Activated CD4-positive, alpha-beta T cell treated with anti-CD3 and anti-CD28 coated beads, Interleukin-2, amount 10 ng/mL, durations not matched to agents 24 days and 14 days (primary cell): ENCODE results near the gene SND1. TPM values are rescaled to one million over a fixed set of nuclear protein-coding genes. Genes with fewer than 3 reads are reported as not detected.
A peak's percentile ranks its signal among the peaks of the same experiment; 100 is the strongest.

Source experiments
- DNase-seq: peaks from one replicate; pipeline ENCODE4 v3.0.0; 2022
- H3K27ac Mint-ChIP-seq: one replicate; pipeline ENCODE4 v1.8.0; 2022; ENCODE audit warnings: mild to moderate bottlenecking, mixed read lengths
- H3K27me3 Mint-ChIP-seq: one replicate; pipeline ENCODE4 v1.8.0; 2022; ENCODE audit warnings: mixed read lengths
- H3K36me3 Mint-ChIP-seq: one replicate; pipeline ENCODE4 v1.8.0; 2022; ENCODE audit warnings: low read depth, mild to moderate bottlenecking, mixed read lengths
- H3K4me1 Mint-ChIP-seq: one replicate; pipeline ENCODE4 v1.8.0; 2021; ENCODE audit warnings: mixed read lengths
- H3K4me3 Mint-ChIP-seq: one replicate; pipeline ENCODE4 v1.8.0; 2022; ENCODE audit warnings: mild to moderate bottlenecking, moderate library complexity, mixed read lengths
- H3K9me3 Mint-ChIP-seq: one replicate; pipeline ENCODE4 v1.8.0; 2021; ENCODE audit warnings: mixed read lengths
- intact Hi-C: fragments of 100-400 bp; cut with micrococcal nuclease; formaldehyde crosslinking; loops from one replicate; pipeline ENCODE4 v1.15.1; 2023
- total RNA-seq: library from RNA; stranded (reverse); gene quantifications from 2 replicates; pipeline ENCODE4 v1.2.3, GENCODE V29; 2022

The SND1 gene
- total RNA-seq, 1 donor from 2014 or later = 295 TPM

- H3K4me3 Mint-ChIP-seq = no peak overlapping the region
- no peak for DNase-seq
- H3K27ac Mint-ChIP-seq = no peak overlapping the region
- intact Hi-C loops = loop anchor here (5.0 kb wide), 1 partner anchor 127 kb away; no protein-coding TSS in a partner anchor
- peaks cover 53% of the 10 kb centered on the region for H3K36me3 Mint-ChIP-seq
- H3K4me1 Mint-ChIP-seq = peaks cover 22% of the 10 kb centered on the region
- H3K9me3 Mint-ChIP-seq = peaks cover 16% of the 10 kb centered on the region
- no peaks in the 10 kb centered on the region for H3K27me3 Mint-ChIP-seq
Measured at GRCh38 chr7:127979728-127980126, 327.7 kb downstream of the SND1 start.

- no peaks in the 10 kb centered on the region for H3K27me3 Mint-ChIP-seq
- no peak for DNase-seq
- peaks cover 49% of the 10 kb centered on the region for H3K36me3 Mint-ChIP-seq
- H3K9me3 Mint-ChIP-seq = peaks cover 16% of the 10 kb centered on the region
- peaks cover 24% of the 10 kb centered on the region for H3K4me1 Mint-ChIP-seq
- no peak overlapping the region for H3K27ac Mint-ChIP-seq
- H3K4me3 Mint-ChIP-seq = no peak overlapping the region
- intact Hi-C loops = loop anchor here (5.0 kb wide), 1 partner anchor 129 kb away; no protein-coding TSS in a partner anchor
Measured at GRCh38 chr7:127980901-127981300, 328.9 kb downstream of the SND1 start.

- Mint-ChIP-seq H3K36me3 (peaks cover 43% of the 10 kb centered on the region), H3K4me3 (no peak overlapping the region), H3K9me3 (peaks cover 16% of the 10 kb centered on the region), H3K27me3 (no peaks in the 10 kb centered on the region), H3K4me1 (peaks cover 24% of the 10 kb centered on the region), H3K27ac (no peak overlapping the region)
- intact Hi-C loops = loop anchor here (5.0 kb wide), 1 partner anchor 130 kb away; no protein-coding TSS in a partner anchor
- DNase-seq = no peak
Measured at GRCh38 chr7:127981965-127982364, 330.0 kb downstream of the SND1 start.

- no peak for DNase-seq
- peaks cover 6% of the 10 kb centered on the region for H3K9me3 Mint-ChIP-seq
- H3K4me1 Mint-ChIP-seq = peaks cover 25% of the 10 kb centered on the region
- intact Hi-C loops = loop anchor here (5.0 kb wide), 1 partner anchor 132 kb away; no protein-coding TSS in a partner anchor
- peak overlapping the region; percentile 21 for H3K27ac Mint-ChIP-seq
- H3K27me3 Mint-ChIP-seq = no peaks in the 10 kb centered on the region
- peaks cover 26% of the 10 kb centered on the region for H3K36me3 Mint-ChIP-seq
- H3K4me3 Mint-ChIP-seq = no peak overlapping the region
Measured at GRCh38 chr7:127983804-127984332, 331.9 kb downstream of the SND1 start.

- no peak for DNase-seq
- no peaks in the 10 kb centered on the region for H3K27me3 Mint-ChIP-seq
- H3K36me3 Mint-ChIP-seq = peaks cover 21% of the 10 kb centered on the region
- intact Hi-C loops = no loop called here
- peaks cover 18% of the 10 kb centered on the region for H3K4me1 Mint-ChIP-seq
- H3K4me3 Mint-ChIP-seq = no peak overlapping the region
- no peak overlapping the region for H3K27ac Mint-ChIP-seq
- no peaks in the 10 kb centered on the region for H3K9me3 Mint-ChIP-seq
Measured at GRCh38 chr7:127986581-127987521, 334.9 kb downstream of the SND1 start.

- H3K36me3 Mint-ChIP-seq = peaks cover 34% of the 10 kb centered on the region
- DNase-seq = no peak
- H3K4me1 Mint-ChIP-seq = peaks cover 11% of the 10 kb centered on the region
- no peaks in the 10 kb centered on the region for H3K27me3 Mint-ChIP-seq
- no peak overlapping the region for H3K27ac Mint-ChIP-seq
- no peaks in the 10 kb centered on the region for H3K9me3 Mint-ChIP-seq
- H3K4me3 Mint-ChIP-seq = no peak overlapping the region
- intact Hi-C loops = no loop called here
Measured at GRCh38 chr7:127988751-127989150, 336.8 kb downstream of the SND1 start.

GRCh38 chr7:127993317-127993716 lies 341.3 kb downstream of the SND1 start:
- intact Hi-C loops = no loop called here
- H3K4me3 Mint-ChIP-seq = no peak overlapping the region
- peaks cover 35% of the 10 kb centered on the region for H3K36me3 Mint-ChIP-seq
- H3K27me3 Mint-ChIP-seq = no peaks in the 10 kb centered on the region
- H3K4me1 Mint-ChIP-seq = peaks cover 2% of the 10 kb centered on the region
- DNase-seq = no peak
- H3K9me3 Mint-ChIP-seq = no peaks in the 10 kb centered on the region
- no peak overlapping the region for H3K27ac Mint-ChIP-seq

- Mint-ChIP-seq H3K4me3 (no peak overlapping the region), H3K4me1 (no peaks in the 10 kb centered on the region), H3K36me3 (peaks cover 36% of the 10 kb centered on the region), H3K27me3 (no peaks in the 10 kb centered on the region), H3K9me3 (no peaks in the 10 kb centered on the region), H3K27ac (no peak overlapping the region)
- no peak for DNase-seq
- intact Hi-C loops = no loop called here
Measured at GRCh38 chr7:127993987-127994386, 342.0 kb downstream of the SND1 start.

- Mint-ChIP-seq H3K4me3 (no peak overlapping the region), H3K27ac (no peak overlapping the region), H3K9me3 (no peaks in the 10 kb centered on the region), H3K36me3 (peaks cover 36% of the 10 kb centered on the region), H3K27me3 (no peaks in the 10 kb centered on the region), H3K4me1 (no peaks in the 10 kb centered on the region)
- no peak for DNase-seq
- intact Hi-C loops = no loop called here
Measured at GRCh38 chr7:127995156-127995880, 343.3 kb downstream of the SND1 start.

GRCh38 chr7:127995881-127996215 lies 343.9 kb downstream of the SND1 start:
- no peak for DNase-seq
- Mint-ChIP-seq H3K27me3 (no peaks in the 10 kb centered on the region), H3K9me3 (no peaks in the 10 kb centered on the region), H3K27ac (no peak overlapping the region), H3K4me1 (no peaks in the 10 kb centered on the region), H3K4me3 (no peak overlapping the region), H3K36me3 (peaks cover 39% of the 10 kb centered on the region)
- intact Hi-C loops = no loop called here

- H3K4me3 Mint-ChIP-seq = no peak overlapping the region
- no peak for DNase-seq
- no peaks in the 10 kb centered on the region for H3K27me3 Mint-ChIP-seq
- H3K4me1 Mint-ChIP-seq = no peaks in the 10 kb centered on the region
- H3K9me3 Mint-ChIP-seq = no peaks in the 10 kb centered on the region
- peaks cover 36% of the 10 kb centered on the region for H3K36me3 Mint-ChIP-seq
- no peak overlapping the region for H3K27ac Mint-ChIP-seq
- intact Hi-C loops = no loop called here
Measured at GRCh38 chr7:127996253-127997071, 344.5 kb downstream of the SND1 start.

- Mint-ChIP-seq H3K27me3 (no peaks in the 10 kb centered on the region), H3K36me3 (peaks cover 29% of the 10 kb centered on the region), H3K4me3 (no peak overlapping the region), H3K27ac (no peak overlapping the region), H3K9me3 (no peaks in the 10 kb centered on the region), H3K4me1 (no peaks in the 10 kb centered on the region)
- intact Hi-C loops = no loop called here
- DNase-seq = no peak
Measured at GRCh38 chr7:127997226-127997922, 345.4 kb downstream of the SND1 start.

- Mint-ChIP-seq H3K9me3 (no peaks in the 10 kb centered on the region), H3K4me1 (peaks cover 8% of the 10 kb centered on the region), H3K27ac (no peak overlapping the region), H3K4me3 (no peak overlapping the region), H3K27me3 (no peaks in the 10 kb centered on the region), H3K36me3 (peaks cover 19% of the 10 kb centered on the region)
- no peak for DNase-seq
- intact Hi-C loops = no loop called here
Measured at GRCh38 chr7:127998671-127999070, 346.7 kb downstream of the SND1 start.
